HL-60 (cell line): Measurements from ENCODE around the gene SEMA3D.

Source experiments
- SPI1 ChIP-seq: IDR thresholded peaks from 2 replicates; pipeline ENCODE4 v1.6.1; 2012; ENCODE audit warnings: low read depth, mild to moderate bottlenecking, borderline replicate concordance
- TF ChIP-seq, protein P1 (sequence below): IDR thresholded peaks from one replicate; pipeline ENCODE4 v1.5.1; 2011; ENCODE audit warnings: low read length, control low read depth, inconsistent platforms; ENCODE audit not compliant: insufficient read depth
- TF ChIP-seq, protein P2 (sequence below): IDR thresholded peaks from 2 replicates; pipeline ENCODE4 v1.6.1; 2012; ENCODE audit warnings: low read depth; ENCODE audit not compliant: insufficient replicate concordance

- TF ChIP-seq, protein P1, sequence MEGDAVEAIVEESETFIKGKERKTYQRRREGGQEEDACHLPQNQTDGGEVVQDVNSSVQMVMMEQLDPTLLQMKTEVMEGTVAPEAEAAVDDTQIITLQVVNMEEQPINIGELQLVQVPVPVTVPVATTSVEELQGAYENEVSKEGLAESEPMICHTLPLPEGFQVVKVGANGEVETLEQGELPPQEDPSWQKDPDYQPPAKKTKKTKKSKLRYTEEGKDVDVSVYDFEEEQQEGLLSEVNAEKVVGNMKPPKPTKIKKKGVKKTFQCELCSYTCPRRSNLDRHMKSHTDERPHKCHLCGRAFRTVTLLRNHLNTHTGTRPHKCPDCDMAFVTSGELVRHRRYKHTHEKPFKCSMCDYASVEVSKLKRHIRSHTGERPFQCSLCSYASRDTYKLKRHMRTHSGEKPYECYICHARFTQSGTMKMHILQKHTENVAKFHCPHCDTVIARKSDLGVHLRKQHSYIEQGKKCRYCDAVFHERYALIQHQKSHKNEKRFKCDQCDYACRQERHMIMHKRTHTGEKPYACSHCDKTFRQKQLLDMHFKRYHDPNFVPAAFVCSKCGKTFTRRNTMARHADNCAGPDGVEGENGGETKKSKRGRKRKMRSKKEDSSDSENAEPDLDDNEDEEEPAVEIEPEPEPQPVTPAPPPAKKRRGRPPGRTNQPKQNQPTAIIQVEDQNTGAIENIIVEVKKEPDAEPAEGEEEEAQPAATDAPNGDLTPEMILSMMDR: no peak
- TF ChIP-seq SPI1: no peak
- TF ChIP-seq, protein P2, sequence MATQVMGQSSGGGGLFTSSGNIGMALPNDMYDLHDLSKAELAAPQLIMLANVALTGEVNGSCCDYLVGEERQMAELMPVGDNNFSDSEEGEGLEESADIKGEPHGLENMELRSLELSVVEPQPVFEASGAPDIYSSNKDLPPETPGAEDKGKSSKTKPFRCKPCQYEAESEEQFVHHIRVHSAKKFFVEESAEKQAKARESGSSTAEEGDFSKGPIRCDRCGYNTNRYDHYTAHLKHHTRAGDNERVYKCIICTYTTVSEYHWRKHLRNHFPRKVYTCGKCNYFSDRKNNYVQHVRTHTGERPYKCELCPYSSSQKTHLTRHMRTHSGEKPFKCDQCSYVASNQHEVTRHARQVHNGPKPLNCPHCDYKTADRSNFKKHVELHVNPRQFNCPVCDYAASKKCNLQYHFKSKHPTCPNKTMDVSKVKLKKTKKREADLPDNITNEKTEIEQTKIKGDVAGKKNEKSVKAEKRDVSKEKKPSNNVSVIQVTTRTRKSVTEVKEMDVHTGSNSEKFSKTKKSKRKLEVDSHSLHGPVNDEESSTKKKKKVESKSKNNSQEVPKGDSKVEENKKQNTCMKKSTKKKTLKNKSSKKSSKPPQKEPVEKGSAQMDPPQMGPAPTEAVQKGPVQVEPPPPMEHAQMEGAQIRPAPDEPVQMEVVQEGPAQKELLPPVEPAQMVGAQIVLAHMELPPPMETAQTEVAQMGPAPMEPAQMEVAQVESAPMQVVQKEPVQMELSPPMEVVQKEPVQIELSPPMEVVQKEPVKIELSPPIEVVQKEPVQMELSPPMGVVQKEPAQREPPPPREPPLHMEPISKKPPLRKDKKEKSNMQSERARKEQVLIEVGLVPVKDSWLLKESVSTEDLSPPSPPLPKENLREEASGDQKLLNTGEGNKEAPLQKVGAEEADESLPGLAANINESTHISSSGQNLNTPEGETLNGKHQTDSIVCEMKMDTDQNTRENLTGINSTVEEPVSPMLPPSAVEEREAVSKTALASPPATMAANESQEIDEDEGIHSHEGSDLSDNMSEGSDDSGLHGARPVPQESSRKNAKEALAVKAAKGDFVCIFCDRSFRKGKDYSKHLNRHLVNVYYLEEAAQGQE: no peak
These were observed 115.8 kb downstream of the SEMA3D start for GRCh38 chr7:85070967-85071628.
